ENCODE data around the gene CAMK1. TPM values are rescaled to one million over a fixed set of nuclear protein-coding genes. Genes with fewer than 3 reads are reported as not detected.

The CAMK1 gene
- total and polyA plus RNA-seq, 3 donors from 2014 or later, result 62.7 to 185 (median 127) TPM

DNA sequence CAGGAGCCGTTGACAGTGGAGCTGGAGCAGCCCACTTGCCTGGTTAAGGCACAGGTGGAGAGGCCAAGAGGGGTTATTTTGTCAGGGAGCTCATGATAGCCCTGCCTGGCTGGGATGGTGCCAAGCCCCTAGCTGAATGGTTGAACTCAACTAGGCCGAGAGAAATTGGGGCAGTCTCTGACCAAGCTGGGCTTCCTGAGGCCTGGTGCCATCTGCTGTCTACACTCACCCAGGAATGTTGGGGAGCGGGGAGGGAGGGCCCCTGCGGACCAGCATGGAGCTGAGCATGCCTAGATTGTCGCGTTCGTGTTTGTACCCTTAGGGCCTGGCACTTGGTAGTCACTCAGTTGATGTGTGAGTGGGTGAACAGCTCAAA, 37.0 kb downstream of the CAMK1 start:
- Histone ChIP-seq H3K36me3 (ENCODE audit: low read depth, missing control alignments) (no peaks in the 10 kb centered on the region), H3K27ac (peak overlapping the region in 1 of 2 donors; percentile 94), H3K9me3 (no peaks in the 10 kb centered on the region), H3K27me3 (no peaks in the 10 kb centered on the region), H3K4me3 (peak overlapping the region; percentile 85 to 91), H3K4me1 (peaks cover 19% of the 10 kb centered on the region)
- 0 to 23% methylated on average over 2 to 7 of the region's 7 CpGs for WGBS, 2 donors
- intact Hi-C loops (cut with DNase I; ENCODE audit: low total_unique reads), result no loop called here
- DNase-seq, result no peak
- TF ChIP-seq CTCF (IDR thresholded peaks at IDR 0.05) (no peak), POLR2A (IDR thresholded peaks at IDR 0.05) (no peak)

DNA sequence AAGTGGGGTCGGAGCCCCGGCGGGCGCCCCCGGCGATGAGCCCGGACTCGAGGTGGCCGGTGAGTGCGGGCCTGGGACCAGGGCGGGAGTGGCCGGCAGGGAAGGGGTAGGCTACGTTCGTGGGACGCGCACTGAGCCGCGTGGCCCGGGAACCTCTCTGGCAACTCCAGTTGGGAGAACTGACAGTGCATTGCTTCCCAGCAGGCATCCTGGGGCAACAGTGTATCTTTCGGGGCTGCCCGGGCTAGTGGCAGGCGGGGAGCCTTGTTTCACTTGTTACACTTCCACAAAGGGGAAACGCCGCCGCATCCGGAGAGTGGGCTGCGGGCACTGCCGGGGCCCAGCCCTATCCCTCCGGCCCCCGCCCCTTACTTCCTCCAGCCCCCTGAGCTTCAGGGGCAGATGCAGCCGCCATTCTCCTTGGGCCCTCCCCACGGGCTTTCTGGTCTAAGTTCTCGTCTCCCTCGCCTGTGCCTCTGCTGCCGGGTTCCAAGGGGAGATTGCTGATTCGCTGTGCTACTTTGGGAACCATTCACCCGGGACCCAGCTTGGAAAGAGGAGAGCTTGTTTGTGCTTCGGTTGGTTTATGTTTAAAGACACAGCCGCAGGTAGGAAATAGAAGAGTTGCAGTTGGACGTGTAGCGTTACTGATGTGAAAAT, 37.5 kb downstream of the CAMK1 start:
- peak overlapping the region; percentile 94 to 97 for H3K27ac ChIP-seq
- 1 to 2% methylated on average over 14 to 17 of the region's 41 CpGs for WGBS, 2 donors
- peak overlapping the region; percentile 85 to 91 for H3K4me3 ChIP-seq
- H3K9me3 ChIP-seq, result no peaks in the 10 kb centered on the region
- no peak for TF ChIP-seq CTCF (IDR thresholded peaks at IDR 0.05)
- TF ChIP-seq POLR2A (IDR thresholded peaks at IDR 0.05), result no peak
- intact Hi-C loops (cut with DNase I; ENCODE audit: low total_unique reads), result no loop called here
- peaks cover 19% of the 10 kb centered on the region for H3K4me1 ChIP-seq
- peak; percentile 65 for DNase-seq
- no peaks in the 10 kb centered on the region for H3K27me3 ChIP-seq
- no peaks in the 10 kb centered on the region for H3K36me3 ChIP-seq (ENCODE audit: low read depth, missing control alignments)

DNA sequence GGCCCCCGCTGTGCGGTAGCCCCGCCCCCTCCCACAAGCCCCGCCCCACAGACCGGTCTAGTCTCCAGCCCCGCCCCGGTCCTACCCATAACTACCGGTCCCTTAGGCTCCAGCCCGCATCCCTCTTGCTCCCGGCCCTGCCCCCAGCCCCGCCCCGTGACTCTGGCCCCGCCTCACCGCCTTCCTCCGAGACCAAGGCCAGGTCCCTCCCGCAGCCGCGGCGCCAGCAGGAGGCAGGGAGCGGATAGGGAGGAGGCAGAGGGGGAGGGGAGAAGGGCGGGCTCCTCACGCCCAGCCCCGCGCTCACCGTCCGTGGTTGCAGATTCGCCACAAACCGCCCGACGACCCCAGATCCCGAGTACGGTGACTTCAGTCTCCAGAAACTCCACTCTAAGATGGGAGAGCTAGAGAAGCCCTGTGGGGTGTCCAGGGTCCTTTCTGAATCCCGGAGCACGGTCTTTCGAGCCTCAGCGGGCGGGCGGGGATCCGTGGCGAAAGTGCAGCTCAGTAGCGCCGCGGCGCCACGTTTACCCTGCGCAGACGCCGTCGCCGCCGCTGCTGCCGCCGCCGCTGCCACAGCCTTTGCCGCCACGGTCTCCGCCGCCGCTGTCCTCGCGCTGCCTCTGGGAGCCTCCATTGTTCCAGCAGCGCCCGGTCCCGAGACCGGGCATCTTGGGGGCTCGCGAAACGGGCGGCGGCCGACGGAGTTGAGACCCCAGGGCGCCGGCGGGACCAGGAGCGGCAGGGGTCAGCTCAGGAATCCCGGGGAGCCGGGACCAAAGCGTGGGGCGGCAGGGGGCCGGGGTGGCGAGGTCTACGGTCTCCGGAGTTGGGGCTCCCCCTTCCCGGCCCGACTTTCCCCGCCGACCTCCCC, 38.3 kb downstream of the CAMK1 start, which contains the start of gene BRPF1:
Gene BRPF1, plus strand, starts transcription at position 530 of the 874 bp plus-strand sequence. CDS start 2,406 bp downstream, outside the sequence.
- intact Hi-C loops (cut with DNase I; ENCODE audit: low total_unique reads), result no loop called here
- WGBS, 2 donors, result 1% methylated on average over 13 to 70 of the region's 88 CpGs

DNA sequence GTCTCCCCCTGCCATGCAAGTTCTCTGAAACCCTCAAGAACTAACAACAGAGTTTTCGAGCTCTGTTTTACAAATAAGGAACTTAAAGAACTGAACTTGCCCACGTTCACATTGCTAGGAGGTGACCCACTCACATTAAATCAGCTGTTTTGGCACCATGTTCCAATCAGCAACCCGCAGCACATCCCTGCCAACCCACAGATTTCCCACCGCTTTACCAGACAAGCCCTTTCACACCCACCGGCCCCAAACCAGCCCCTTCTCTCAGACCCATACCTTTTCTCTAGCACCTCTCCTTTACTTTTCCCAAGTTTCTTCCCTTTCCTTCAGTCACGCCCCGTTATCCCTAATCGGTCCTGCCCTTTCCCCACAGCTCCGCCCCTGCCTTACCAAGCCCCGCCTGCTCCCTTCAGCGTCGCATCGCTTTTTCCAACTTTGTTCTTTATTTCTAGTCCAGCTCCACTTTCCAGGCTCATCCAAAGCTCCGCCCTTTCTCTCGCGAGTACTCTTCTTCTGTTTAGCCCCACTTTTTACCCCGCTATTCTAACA, 39.0 kb downstream of the CAMK1 start:
- Histone ChIP-seq H3K4me3 (peak overlapping the region; percentile 85 to 91), H3K27me3 (no peaks in the 10 kb centered on the region), H3K4me1 (peaks cover 14% of the 10 kb centered on the region), H3K36me3 (ENCODE audit: low read depth, missing control alignments) (no peaks in the 10 kb centered on the region), H3K27ac (peak overlapping the region; percentile 94 to 97), H3K9me3 (no peaks in the 10 kb centered on the region)
- DNase-seq, result no peak
- 1% methylated on average over 16 of the region's 17 CpGs for WGBS, 2 donors
- intact Hi-C loops (cut with DNase I; ENCODE audit: low total_unique reads), result no loop called here
- peak in 1 of 3 experiments; percentile 18 for TF ChIP-seq CTCF (IDR thresholded peaks at IDR 0.05)
- no peak for TF ChIP-seq POLR2A (IDR thresholded peaks at IDR 0.05)

More for the DNA sequence above, 38.3 kb downstream of the CAMK1 start, which contains the start of gene BRPF1:
- peak within 1 kb of the TSS; percentile 85 to 91 for H3K4me3 ChIP-seq
- H3K36me3 ChIP-seq (ENCODE audit: low read depth, missing control alignments), result no peaks in the 10 kb centered on the region
- H3K27me3 ChIP-seq, result no peaks in the 10 kb centered on the region
- peak within 1 kb of the TSS; percentile 94 to 97 for H3K27ac ChIP-seq
- TF ChIP-seq CTCF (IDR thresholded peaks at IDR 0.05), result peak in 1 of 3 experiments; percentile 28
- peak; percentile 3 for TF ChIP-seq POLR2A (IDR thresholded peaks at IDR 0.05)
- peak; percentile 100 for DNase-seq
- H3K4me1 ChIP-seq, result peaks cover 14% of the 10 kb centered on the region
- no peaks in the 10 kb centered on the region for H3K9me3 ChIP-seq
